Upper lobe of left lung (tissue), 6 donors: ENCODE data around the gene CALML5. TPM values are rescaled to one million over a fixed set of nuclear protein-coding genes. Genes with fewer than 3 reads are reported as not detected.

ENCODE experiments used
- ATAC-seq, 2 donors: fragments of 200-7000 bp; cut with Tn5 transposase; one replicate each; pipeline ENCODE4 v1.9.1; 2022; ENCODE audit warnings: mild to moderate bottlenecking in 2 of 2, moderate library complexity in 2 of 2; ENCODE audit not compliant: low FRiP score in 2 of 2
- DNase-seq, 2 donors: peaks; one replicate each; pipeline ENCODE4 v3.0.0-alpha.2; 2019 to 2020
- H3K27ac ChIP-seq, 4 donors: fragments of 200-600 bp; sonication (generic); one replicate each; pipeline ENCODE4 v1.5.1; 2016 to 2019
- H3K27me3 ChIP-seq, 4 donors: fragments of 200-600 bp; sonication (generic); one replicate each; pipeline ENCODE4 v1.5.1; 2017 to 2019
- H3K36me3 ChIP-seq, 4 donors: fragments of 200-600 bp; sonication (generic); one replicate each; pipeline ENCODE4 v1.5.1; 2016 to 2019
- H3K4me1 ChIP-seq, 4 donors: fragments of 200-600 bp; sonication (generic); one replicate each; pipeline ENCODE4 v1.5.1; 2018 to 2019
- H3K4me3 ChIP-seq, 4 donors: fragments of 200-600 bp; sonication (generic); one replicate each; pipeline ENCODE4 v1.5.1; 2017 to 2019; ENCODE audit warnings: mild to moderate bottlenecking in 2 of 4, moderate library complexity in 1 of 4
- H3K9me3 ChIP-seq, 4 donors: fragments of 200-600 bp; sonication (generic); one replicate each; pipeline ENCODE4 v1.5.1; 2018 to 2019
- CTCF ChIP-seq, 6 experiments: fragments of 450-650 bp in 4 of 6; fragments of 200-600 bp in 2 of 6; sonication (generic) in 2 of 6; IDR thresholded peaks; one replicate each; pipeline ENCODE4 v1.5.1; 2016 to 2019; ENCODE audit warnings: antibody characterized with exemption in 6 of 6
- EP300 ChIP-seq, 4 donors: sonication (generic); formaldehyde crosslinking; IDR thresholded peaks; one replicate each; pipeline ENCODE4 v1.5.1; 2017; ENCODE audit warnings: antibody characterized with exemption in 4 of 4, control low read depth in 2 of 4
- POLR2A ChIP-seq, 4 donors: fragments of 450-650 bp; IDR thresholded peaks; one replicate each; pipeline ENCODE4 v1.5.1; 2016 to 2017; ENCODE audit warnings: antibody characterized with exemption in 4 of 4, mild to moderate bottlenecking in 2 of 4
- POLR2AphosphoS5 ChIP-seq, 2 donors: sonication (generic); formaldehyde crosslinking; IDR thresholded peaks; one replicate each; pipeline ENCODE4 v1.5.1; 2017; ENCODE audit warnings: antibody characterized with exemption in 2 of 2
- WGBS, 2 donors: methylation state at CpG; one replicate each; pipeline ENCODE4 v1.1.5; 2017 to 2018; 5-methylcytosine and 5-hydroxymethylcytosine counted together
- total RNA-seq, 6 donors: library from RNA; depleted of rRNA in 4 of 6; stranded (reverse); fragments of >200 nt in 4 of 6; gene quantifications; one replicate each; pipeline versions ENCODE4 v1.1.0 to v1.2.1, GENCODE V29; 2016 to 2021
- donor health status: DM: no; HTN: no; CAD: no; lungs with moderate emphysema.
- donor health status: DM: no; HTN: yes; CAD: no; lungs with severe emphysema.

Gene CALML5
- total RNA-seq, 6 donors from 2014 or later = not detected

GRCh38 chr10:5458425-5458824, 40.9 kb downstream of the CALML5 start:
- no peak for ATAC-seq
- Histone ChIP-seq H3K27me3 (no peaks in the 10 kb centered on the region), H3K4me3 (no peak overlapping the region), H3K36me3 (peaks cover 18 to 52% (median 40%) of the 10 kb centered on the region in 4 donors), H3K4me1 (peaks cover 0 to 5% (median 0%) of the 10 kb centered on the region in 4 donors), H3K27ac (no peak overlapping the region), H3K9me3 (no peaks in the 10 kb centered on the region)
- WGBS, 2 donors = 93 to 100% methylated on average over 1 of the region's 1 CpG
- TF ChIP-seq POLR2A (IDR thresholded peaks at IDR 0.05) (no peak), EP300 (IDR thresholded peaks at IDR 0.05) (no peak), CTCF (IDR thresholded peaks at IDR 0.05) (no peak), POLR2AphosphoS5 (IDR thresholded peaks at IDR 0.05) (no peak)
- no peak for DNase-seq

- ATAC-seq = no peak
- no peak for DNase-seq
- Histone ChIP-seq H3K27ac (no peak overlapping the region), H3K4me1 (peaks cover 0 to 5% (median 0%) of the 10 kb centered on the region in 4 donors), H3K27me3 (no peaks in the 10 kb centered on the region), H3K36me3 (peaks cover 21 to 57% (median 45%) of the 10 kb centered on the region in 4 donors), H3K4me3 (no peak overlapping the region), H3K9me3 (no peaks in the 10 kb centered on the region)
- 81 to 86% methylated on average over 3 of the region's 3 CpGs for WGBS, 2 donors
- no peak for TF ChIP-seq POLR2A (IDR thresholded peaks at IDR 0.05)
- no peak for TF ChIP-seq CTCF (IDR thresholded peaks at IDR 0.05)
- TF ChIP-seq POLR2AphosphoS5 (IDR thresholded peaks at IDR 0.05) = no peak
- no peak for TF ChIP-seq EP300 (IDR thresholded peaks at IDR 0.05)
These were observed 41.6 kb downstream of the CALML5 start for GRCh38 chr10:5457741-5458140.

- WGBS, 2 donors = 90 to 94% methylated on average over 12 of the region's 12 CpGs
- H3K4me1 ChIP-seq = no peaks in the 10 kb centered on the region
- ATAC-seq = no peak
- H3K27me3 ChIP-seq = no peaks in the 10 kb centered on the region
- TF ChIP-seq POLR2A (IDR thresholded peaks at IDR 0.05) (no peak), EP300 (IDR thresholded peaks at IDR 0.05) (no peak), POLR2AphosphoS5 (IDR thresholded peaks at IDR 0.05) (no peak), CTCF (IDR thresholded peaks at IDR 0.05) (no peak)
- no peak overlapping the region for H3K27ac ChIP-seq
- H3K4me3 ChIP-seq = no peak overlapping the region
- peaks cover 21 to 63% (median 46%) of the 10 kb centered on the region in 4 donors for H3K36me3 ChIP-seq
- H3K9me3 ChIP-seq = no peaks in the 10 kb centered on the region
- peak in 1 of 2 donors; percentile 36 for DNase-seq
These were observed 42.8 kb downstream of the CALML5 start for GRCh38 chr10:5456563-5456962.

GRCh38 chr10:5453749-5454489, 45.5 kb downstream of the CALML5 start:
- H3K4me3 ChIP-seq = no peak overlapping the region
- DNase-seq (no peak), ATAC-seq (no peak)
- no peaks in the 10 kb centered on the region for H3K27me3 ChIP-seq
- peaks cover 19 to 63% (median 45%) of the 10 kb centered on the region in 4 donors for H3K36me3 ChIP-seq
- no peaks in the 10 kb centered on the region for H3K9me3 ChIP-seq
- H3K27ac ChIP-seq = no peak overlapping the region
- no peaks in the 10 kb centered on the region for H3K4me1 ChIP-seq
- WGBS, 2 donors = 87 to 89% methylated on average over 13 of the region's 13 CpGs
- TF ChIP-seq POLR2AphosphoS5 (IDR thresholded peaks at IDR 0.05) (no peak), POLR2A (IDR thresholded peaks at IDR 0.05) (no peak), CTCF (IDR thresholded peaks at IDR 0.05) (no peak), EP300 (IDR thresholded peaks at IDR 0.05) (no peak)
